Ovary (tissue), 3 donors: Measurements from ENCODE around the gene SYNJ2BP.

Experiments used
- POLR2A ChIP-seq: fragments of 450-650 bp; IDR thresholded peaks from one replicate; pipeline ENCODE4 v1.6.1; 2017; ENCODE audit warnings: antibody characterized with exemption, mild to moderate bottlenecking, moderate library complexity
- TF ChIP-seq, protein P1 (sequence below), 3 donors: fragments of 450-650 bp in 2 of 3; fragments of 200-600 bp in 1 of 3; IDR thresholded peaks; one replicate each; pipeline versions ENCODE4 v1.5.1 to v1.8.0; 2016 to 2022; ENCODE audit warnings: antibody characterized with exemption in 3 of 3, mild to moderate bottlenecking in 1 of 3
- donor health status: DM: no; HTN: no; CAD: no.

DNA sequence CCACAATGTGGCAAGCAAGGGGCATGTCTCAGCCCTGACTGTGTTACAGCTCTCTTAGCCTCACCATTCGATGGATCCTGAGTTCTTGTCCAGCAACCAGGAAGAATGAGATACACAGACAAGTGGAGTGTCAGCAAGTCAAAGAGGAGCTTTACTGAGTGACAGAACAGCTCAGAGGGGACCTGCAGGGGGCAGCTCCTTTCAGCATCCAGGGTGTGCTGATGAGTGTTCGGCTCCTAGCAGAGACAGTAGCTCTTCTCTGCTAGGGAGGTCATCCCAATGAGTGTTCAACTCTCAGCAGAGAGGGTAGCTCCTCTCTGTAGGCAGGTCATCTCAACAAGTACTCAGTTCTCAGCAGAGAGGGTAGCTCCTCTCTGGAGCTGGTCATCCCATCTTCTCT is 19.1 kb downstream of the SYNJ2BP start:
- no peak for TF ChIP-seq POLR2A
- TF ChIP-seq, protein P1, sequence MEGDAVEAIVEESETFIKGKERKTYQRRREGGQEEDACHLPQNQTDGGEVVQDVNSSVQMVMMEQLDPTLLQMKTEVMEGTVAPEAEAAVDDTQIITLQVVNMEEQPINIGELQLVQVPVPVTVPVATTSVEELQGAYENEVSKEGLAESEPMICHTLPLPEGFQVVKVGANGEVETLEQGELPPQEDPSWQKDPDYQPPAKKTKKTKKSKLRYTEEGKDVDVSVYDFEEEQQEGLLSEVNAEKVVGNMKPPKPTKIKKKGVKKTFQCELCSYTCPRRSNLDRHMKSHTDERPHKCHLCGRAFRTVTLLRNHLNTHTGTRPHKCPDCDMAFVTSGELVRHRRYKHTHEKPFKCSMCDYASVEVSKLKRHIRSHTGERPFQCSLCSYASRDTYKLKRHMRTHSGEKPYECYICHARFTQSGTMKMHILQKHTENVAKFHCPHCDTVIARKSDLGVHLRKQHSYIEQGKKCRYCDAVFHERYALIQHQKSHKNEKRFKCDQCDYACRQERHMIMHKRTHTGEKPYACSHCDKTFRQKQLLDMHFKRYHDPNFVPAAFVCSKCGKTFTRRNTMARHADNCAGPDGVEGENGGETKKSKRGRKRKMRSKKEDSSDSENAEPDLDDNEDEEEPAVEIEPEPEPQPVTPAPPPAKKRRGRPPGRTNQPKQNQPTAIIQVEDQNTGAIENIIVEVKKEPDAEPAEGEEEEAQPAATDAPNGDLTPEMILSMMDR (IDR thresholded peaks at IDR 0.05): no peak
